Keratinocyte (primary cell): ENCODE measurements around the gene ACTR3C.

ENCODE experiments used
- CTCF ChIP-seq, 3 experiments: IDR thresholded peaks in 1 of 3; conservative IDR thresholded peaks in 1 of 3; optimal IDR thresholded peaks in 1 of 3; 2 replicates in 2 of 3; 3 replicates in 1 of 3; pipeline versions ENCODE3 to v1.5.1; 2011; ENCODE audit warnings: low read length in 3 of 3, mild to moderate bottlenecking in 3 of 3, moderate library complexity in 2 of 3, control low read depth in 1 of 3, inconsistent platforms in 1 of 3; ENCODE audit not compliant: insufficient read depth in 2 of 3; ENCODE audit errors: extremely low read depth in 1 of 3
- EZH2 ChIP-seq: IDR thresholded peaks from one replicate; pipeline ENCODE4 v1.6.1; 2012; ENCODE audit warnings: inconsistent platforms, mild to moderate bottlenecking, low read length, moderate library complexity

- TF ChIP-seq EZH2: no peak
- no peak for TF ChIP-seq CTCF (optimal IDR thresholded peaks at IDR 0.05 in 1 of 3, IDR thresholded peaks at IDR 0.05 in 1 of 3, conservative IDR thresholded peaks at IDR 0.05 in 1 of 3; ENCODE audit: extremely low read depth in 1 of 3, insufficient read depth in 2 of 3, low read length in 3 of 3)
These were observed 15.0 kb upstream of the ACTR3C start for GRCh38 chr7:150338166-150338829.
